DMS53 treated with DMSO at 0.1 percent for 48 hours (cell line): ENCODE results near the gene ABI2.
"Not testable (repeated sequence)": the region's sequence is repeated elsewhere in the genome, so short reads cannot be mapped to it uniquely, and the experiment has no call there.

Experiments used
- DNase-seq: peaks from one replicate; lab custom pipeline; 2025; ENCODE audit not compliant: unreplicated experiment; lab: John Stamatoyannopoulos, UW

The ABI2 gene

GRCh38 chr2:203354966-203355365, 26.8 kb downstream of the ABI2 start:
- no peak for DNase-seq

GRCh38 chr2:203359450-203359849, 31.3 kb downstream of the ABI2 start:
- no peak for DNase-seq

DNA sequence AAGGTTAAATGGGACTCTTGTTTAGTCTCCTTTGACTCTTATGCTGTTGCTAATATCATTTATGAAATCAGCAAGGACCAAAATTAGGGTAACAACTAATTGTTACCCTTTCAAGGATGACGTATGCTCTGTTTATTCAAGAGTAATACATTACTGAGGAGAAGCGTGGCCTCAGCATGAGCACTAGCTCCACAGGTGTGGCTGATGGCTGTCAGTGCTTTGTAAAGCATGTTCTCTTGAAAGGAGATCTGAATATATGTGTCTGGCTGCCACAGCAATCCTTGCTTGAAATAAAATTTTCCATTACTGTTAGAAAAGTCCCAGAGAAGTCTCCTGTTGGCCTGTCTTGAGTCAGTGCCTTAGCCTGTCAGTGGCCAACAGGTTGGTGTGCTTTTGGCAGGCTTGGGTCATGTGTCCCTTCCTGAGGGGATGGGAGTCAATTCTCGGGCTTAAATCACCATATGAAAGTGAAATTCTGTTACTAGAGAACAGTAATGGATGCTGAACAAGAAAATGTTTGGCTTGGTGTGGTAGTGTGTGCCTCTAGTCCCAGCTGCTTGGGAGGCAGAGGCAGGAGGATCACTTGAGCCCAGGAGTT, 32.7 kb downstream of the ABI2 start:
- DNase-seq, result no peak

- no peak for DNase-seq
Measured at GRCh38 chr2:203361495-203361894, 33.3 kb downstream of the ABI2 start.

DNA sequence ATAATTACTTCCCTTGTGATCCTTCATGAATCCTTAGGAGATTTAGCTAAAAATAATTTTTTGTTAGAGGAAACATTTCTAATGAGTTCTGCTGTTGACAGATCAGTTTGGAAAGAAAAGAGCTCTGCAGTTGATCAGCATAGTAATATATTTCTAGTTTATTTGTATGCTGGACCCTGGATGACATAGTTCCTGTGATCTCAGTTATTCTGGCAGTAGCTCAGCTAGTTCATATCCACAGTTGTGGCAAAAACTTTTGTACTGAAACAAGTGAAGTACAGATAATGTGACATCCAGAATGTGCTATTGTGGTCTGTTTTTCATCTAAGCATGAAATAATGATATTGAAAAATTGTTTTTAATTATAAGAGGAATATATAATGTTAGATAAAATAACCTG, 33.7 kb downstream of the ABI2 start:
- DNase-seq, result no peak

DNA sequence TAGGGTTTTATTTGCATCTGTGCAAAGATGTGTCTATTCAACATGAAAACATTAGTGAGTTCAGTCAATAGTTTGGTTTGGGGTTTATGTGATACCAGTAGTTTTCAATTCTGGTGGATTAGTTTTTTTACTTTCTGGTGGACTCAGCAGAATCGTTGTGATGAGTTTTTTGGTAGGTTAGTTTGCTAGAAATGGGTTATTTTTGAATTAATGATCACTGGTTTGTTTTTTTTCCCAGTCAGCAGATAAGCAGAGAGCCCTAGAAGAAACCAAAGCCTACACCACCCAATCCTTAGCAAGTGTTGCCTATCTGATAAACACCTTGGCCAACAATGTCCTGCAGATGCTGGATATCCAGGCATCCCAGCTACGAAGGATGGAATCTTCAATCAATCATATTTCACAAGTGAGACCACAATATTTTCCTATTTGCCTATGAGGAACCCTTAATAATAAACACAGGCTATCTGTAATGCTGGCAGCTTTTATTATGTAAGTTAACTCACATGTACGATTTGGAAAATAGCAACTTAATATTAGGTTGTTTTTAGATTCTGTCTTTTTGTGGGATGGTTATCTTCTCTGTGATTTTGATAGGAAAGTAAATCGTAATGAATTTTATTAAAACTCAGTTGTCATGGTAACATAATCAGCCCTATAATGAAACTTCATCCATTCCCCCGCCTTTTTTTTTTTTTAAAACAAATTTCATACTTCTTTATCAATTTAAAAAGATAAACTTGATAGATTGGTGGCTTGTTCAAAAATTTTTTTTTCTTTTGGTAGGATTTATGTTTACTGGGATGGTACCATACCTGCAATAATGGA, 38.7 kb downstream of the ABI2 start:
- DNase-seq, result no peak

GRCh38 chr2:203372706-203373105, 44.5 kb downstream of the ABI2 start:
- not testable (repeated sequence) for DNase-seq

- DNase-seq, result no peak
Measured at GRCh38 chr2:203376173-203376572, 48.0 kb downstream of the ABI2 start.

DNA sequence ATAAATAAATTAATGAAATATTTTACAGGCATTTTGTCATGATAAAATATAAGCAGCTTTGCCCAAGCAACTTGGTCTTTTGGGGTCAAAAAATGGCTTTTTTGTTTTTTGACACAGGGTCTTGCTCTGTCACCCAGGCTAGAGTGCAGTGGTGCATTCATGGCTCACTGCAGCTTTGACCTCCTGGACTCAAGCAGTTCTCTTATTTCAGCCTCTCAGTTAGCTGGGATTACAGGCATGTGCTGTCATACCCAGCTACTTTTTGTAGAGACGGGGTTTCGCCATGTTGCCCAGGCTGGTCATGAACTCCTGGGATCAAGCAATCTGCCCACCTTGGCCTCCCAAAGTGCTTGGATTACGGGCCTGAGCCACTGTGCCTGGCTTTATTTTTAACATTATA, 51.0 kb downstream of the ABI2 start:
- no peak for DNase-seq

GRCh38 chr2:203383038-203383437, 54.8 kb downstream of the ABI2 start:
- DNase-seq, result no peak

DNA sequence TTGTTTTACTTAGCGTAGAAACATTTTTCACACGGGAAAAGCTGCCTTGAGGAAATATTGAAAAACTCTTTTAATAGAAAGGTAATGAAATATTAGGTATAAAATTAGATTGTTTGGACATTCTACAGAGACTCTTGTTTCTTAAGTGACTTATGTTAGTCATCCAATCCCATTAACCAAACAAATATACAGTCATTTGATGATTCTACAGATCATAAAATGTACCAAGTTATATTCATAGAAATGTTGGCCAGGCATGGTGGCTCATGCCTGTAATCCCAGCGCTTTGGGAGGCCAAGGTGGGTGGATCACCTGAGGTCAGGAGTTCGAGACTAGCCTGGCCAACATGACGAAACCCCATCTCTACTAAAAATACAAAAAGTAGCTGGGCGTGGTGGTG, 60.0 kb downstream of the ABI2 start:
- DNase-seq, result not testable (repeated sequence)

GRCh38 chr2:203394519-203395227, 66.5 kb downstream of the ABI2 start:
- DNase-seq, result no peak

- DNase-seq, result no peak
Measured at GRCh38 chr2:203395858-203396257, 67.7 kb downstream of the ABI2 start.

- no peak for DNase-seq
Measured at GRCh38 chr2:203396667-203397066, 68.5 kb downstream of the ABI2 start.

DNA sequence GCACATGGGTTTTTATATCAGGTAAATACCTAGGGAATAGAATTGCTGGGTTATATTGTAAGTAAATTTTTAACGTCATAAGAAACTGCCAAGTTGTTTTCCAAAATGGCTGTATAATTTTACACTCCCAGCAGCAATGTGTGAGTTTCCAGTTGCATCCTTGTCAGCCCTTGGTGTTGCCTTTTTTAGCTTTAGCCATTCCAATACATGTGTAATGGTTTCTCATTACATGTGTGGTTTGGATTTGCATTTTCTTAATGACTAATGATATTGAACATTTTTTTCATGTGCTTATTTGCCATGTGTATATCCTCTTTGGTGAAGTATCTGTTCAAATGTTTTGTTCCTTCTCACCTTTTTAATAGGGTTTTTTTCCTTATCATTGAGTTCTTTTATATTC, 70.8 kb downstream of the ABI2 start:
- no peak for DNase-seq

- no peak for DNase-seq
Measured at GRCh38 chr2:203400805-203401585, 72.8 kb downstream of the ABI2 start.

DNA sequence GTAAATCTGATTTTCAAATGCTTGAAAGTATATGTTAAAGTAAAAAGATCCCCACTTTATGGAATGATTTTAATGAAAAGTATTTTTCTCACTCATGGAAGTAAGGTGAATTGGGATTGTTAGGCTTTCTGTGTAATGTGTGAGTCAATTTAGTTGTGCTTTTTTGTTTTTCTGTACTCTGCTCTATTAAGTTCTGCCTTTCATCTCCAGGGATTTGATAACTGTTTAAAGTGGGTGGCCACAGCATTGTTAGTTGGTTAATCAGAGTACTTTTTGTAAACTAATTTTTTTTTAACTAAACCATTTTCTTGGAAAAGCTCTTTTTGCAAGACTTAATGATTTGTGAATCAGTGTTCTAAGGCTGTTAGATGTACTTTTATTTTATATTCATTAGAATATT, 76.8 kb downstream of the ABI2 start:
- no peak for DNase-seq

DNA sequence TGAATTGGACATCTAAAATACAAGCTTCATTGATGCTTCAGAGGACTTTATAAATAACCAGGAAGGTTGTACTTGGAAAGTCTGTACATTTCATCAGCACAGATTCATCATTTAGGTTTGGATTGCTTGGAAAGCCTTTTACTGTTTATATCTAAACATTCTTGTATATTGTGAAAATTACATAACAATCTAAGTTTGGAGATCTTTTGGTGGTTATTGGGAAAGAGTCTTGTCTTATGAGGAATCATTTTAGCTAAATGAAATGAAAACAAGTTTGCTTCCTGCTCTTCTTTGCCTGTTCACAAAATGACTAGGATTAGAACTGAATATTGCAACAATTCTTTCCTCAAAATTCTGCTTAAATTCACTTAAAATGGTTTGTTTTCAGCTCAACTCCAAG, 79.3 kb downstream of the ABI2 start:
- no peak for DNase-seq

DNA sequence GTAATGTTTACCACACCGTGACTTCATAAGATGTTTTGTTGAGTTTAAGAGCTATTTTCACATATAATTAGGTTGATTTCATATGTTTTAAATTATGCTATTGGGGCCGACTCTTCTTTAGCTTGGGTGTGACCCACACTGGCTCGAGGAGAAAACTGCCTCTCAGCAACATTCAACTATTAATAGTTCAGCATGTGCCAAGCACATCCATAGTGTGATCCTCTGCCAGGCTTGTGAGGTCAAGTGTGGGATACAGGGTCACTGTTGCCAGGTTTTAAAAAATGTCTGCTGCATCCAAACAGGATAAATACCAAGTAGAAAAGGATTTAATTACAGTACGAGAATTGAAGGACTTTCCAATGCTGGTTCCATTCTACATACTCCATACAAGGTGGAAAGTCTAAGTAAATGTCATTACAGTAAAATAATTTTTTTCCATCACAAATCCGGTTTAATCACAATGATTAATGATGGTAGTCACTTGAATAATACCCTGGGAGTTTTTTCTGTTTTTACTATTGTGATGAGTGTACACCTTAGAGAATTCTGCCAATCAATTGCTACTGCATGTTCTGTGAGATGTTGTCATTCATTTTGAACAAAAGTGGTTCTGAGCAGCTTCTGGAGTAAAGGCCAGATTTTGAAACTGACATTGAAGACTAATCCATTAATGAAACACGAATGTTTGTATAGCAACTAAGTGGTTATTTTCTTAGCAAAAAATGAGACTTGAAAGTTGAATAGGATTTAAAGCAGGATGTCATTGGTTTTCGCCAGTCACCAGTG, 84.5 kb downstream of the ABI2 start:
- DNase-seq, result no peak

DNA sequence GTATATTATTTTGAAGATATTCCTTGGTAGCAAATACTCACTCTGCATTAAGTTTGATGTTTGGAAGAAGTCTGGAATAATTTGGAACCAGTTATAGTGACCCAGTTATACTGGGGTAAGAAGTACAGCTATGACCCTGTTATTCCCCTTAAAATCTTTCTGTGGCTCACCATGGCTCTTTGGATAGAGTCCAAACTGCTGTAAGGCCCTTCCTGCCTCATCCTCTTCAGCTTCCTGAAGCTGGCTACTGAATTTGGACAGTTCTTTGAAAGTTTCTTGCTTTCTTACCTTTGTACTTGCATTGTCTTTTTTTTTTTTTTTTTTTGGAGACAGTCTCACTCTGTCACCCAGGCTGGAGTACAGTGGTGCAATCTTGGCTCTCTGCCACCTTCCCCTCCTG, 85.6 kb downstream of the ABI2 start:
- no peak for DNase-seq

GRCh38 chr2:203418271-203418670, 90.1 kb downstream of the ABI2 start:
- no peak for DNase-seq
